MM.1S (cell line): ENCODE results near the gene PDLIM5.

Source experiments
- EZH2 ChIP-seq: fragments of 300-600 bp; sonication (generic); optimal IDR thresholded peaks from 2 replicates; pipeline ENCODE3; 2017; ENCODE audit warnings: low read depth, mild to moderate bottlenecking, antibody characterized with exemption, low read length, mixed read lengths
- EZH2phosphoT487 ChIP-seq: fragments of 300-600 bp; sonication (generic); IDR thresholded peaks from 2 replicates; pipeline ENCODE4 v1.6.1; 2018; ENCODE audit warnings: antibody characterized with exemption, low read length
- TF ChIP-seq, protein P1 (sequence below): fragments of 300-600 bp; sonication (generic); IDR thresholded peaks from 2 replicates; pipeline ENCODE4 v1.5.1; 2016; ENCODE audit warnings: antibody characterized with exemption, low read length, mixed read lengths

DNA sequence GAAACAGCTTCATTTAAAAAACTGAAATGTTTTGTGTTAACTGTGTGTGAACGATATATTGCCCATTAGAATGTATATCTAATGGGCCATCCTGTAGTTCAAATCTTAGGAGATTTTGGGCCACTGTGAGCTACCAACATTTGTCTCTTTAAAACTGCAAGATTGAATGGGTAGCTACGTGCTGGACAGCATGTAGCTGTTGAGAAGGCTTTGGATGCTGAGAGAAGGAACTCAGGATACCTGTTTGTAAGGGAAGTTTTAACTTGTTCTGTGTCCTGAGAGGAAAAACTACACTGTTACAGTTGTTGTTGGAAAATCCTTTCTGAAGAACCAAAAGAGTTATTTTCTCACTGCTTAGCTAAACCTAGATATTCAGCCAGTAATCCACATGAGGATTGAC is 45.9 kb downstream of the PDLIM5 start:
- TF ChIP-seq, protein P1, sequence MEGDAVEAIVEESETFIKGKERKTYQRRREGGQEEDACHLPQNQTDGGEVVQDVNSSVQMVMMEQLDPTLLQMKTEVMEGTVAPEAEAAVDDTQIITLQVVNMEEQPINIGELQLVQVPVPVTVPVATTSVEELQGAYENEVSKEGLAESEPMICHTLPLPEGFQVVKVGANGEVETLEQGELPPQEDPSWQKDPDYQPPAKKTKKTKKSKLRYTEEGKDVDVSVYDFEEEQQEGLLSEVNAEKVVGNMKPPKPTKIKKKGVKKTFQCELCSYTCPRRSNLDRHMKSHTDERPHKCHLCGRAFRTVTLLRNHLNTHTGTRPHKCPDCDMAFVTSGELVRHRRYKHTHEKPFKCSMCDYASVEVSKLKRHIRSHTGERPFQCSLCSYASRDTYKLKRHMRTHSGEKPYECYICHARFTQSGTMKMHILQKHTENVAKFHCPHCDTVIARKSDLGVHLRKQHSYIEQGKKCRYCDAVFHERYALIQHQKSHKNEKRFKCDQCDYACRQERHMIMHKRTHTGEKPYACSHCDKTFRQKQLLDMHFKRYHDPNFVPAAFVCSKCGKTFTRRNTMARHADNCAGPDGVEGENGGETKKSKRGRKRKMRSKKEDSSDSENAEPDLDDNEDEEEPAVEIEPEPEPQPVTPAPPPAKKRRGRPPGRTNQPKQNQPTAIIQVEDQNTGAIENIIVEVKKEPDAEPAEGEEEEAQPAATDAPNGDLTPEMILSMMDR: no peak
- TF ChIP-seq EZH2: no peak
- TF ChIP-seq EZH2phosphoT487: no peak
